NB4 (cell line): ENCODE results near the gene TMEM109.

Source experiments
- DNase-seq: peaks from one replicate; pipeline ENCODE4 v3.0.0; 2010; ENCODE audit warnings: low read depth
- H3K4me3 ChIP-seq: one replicate; pipeline ENCODE4 v1.5.1; 2011; ENCODE audit warnings: mild to moderate bottlenecking, low read depth, low read length, moderate library complexity
- MYC ChIP-seq: IDR thresholded peaks from 2 replicates; pipeline ENCODE4 v1.6.1; 2011; ENCODE audit warnings: low read depth, low read length
- POLR2A ChIP-seq: IDR thresholded peaks from 2 replicates; pipeline ENCODE4 v1.6.1; 2011; ENCODE audit warnings: mild to moderate bottlenecking; ENCODE audit not compliant: insufficient read length; ENCODE audit errors: extremely low read depth
- TF ChIP-seq, protein P1 (sequence below): IDR thresholded peaks from 2 replicates; pipeline ENCODE4 v1.6.1; 2011; ENCODE audit warnings: low read depth, low read length
- TF ChIP-seq, protein P2 (sequence below): IDR thresholded peaks from one replicate; pipeline ENCODE4 v1.5.1; 2012; ENCODE audit warnings: low read depth, low read length

TMEM109 gene

DNA sequence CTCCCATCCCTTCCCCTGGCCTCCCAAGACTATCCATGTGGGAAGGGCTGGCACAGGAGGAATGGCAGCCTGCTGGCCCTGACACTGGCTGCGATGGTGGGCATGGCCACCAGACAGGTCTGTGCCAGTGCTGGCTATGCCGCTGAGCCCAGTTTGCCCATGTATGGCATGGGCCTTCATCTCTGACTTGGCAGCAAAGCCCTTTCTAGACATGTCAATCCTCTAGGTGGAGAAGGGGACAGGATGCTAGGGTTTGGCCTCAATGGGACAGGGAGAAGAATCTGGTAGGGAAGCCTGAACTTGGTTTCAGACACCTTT is 37.8 kb upstream of the TMEM109 start:
- TF ChIP-seq MYC (no peak), POLR2A (no peak)
- TF ChIP-seq, protein P1, sequence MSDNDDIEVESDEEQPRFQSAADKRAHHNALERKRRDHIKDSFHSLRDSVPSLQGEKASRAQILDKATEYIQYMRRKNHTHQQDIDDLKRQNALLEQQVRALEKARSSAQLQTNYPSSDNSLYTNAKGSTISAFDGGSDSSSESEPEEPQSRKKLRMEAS: no peak
- TF ChIP-seq, protein P2, sequence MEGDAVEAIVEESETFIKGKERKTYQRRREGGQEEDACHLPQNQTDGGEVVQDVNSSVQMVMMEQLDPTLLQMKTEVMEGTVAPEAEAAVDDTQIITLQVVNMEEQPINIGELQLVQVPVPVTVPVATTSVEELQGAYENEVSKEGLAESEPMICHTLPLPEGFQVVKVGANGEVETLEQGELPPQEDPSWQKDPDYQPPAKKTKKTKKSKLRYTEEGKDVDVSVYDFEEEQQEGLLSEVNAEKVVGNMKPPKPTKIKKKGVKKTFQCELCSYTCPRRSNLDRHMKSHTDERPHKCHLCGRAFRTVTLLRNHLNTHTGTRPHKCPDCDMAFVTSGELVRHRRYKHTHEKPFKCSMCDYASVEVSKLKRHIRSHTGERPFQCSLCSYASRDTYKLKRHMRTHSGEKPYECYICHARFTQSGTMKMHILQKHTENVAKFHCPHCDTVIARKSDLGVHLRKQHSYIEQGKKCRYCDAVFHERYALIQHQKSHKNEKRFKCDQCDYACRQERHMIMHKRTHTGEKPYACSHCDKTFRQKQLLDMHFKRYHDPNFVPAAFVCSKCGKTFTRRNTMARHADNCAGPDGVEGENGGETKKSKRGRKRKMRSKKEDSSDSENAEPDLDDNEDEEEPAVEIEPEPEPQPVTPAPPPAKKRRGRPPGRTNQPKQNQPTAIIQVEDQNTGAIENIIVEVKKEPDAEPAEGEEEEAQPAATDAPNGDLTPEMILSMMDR: no peak
- no peak overlapping the region for H3K4me3 ChIP-seq
- DNase-seq: no peak

DNA sequence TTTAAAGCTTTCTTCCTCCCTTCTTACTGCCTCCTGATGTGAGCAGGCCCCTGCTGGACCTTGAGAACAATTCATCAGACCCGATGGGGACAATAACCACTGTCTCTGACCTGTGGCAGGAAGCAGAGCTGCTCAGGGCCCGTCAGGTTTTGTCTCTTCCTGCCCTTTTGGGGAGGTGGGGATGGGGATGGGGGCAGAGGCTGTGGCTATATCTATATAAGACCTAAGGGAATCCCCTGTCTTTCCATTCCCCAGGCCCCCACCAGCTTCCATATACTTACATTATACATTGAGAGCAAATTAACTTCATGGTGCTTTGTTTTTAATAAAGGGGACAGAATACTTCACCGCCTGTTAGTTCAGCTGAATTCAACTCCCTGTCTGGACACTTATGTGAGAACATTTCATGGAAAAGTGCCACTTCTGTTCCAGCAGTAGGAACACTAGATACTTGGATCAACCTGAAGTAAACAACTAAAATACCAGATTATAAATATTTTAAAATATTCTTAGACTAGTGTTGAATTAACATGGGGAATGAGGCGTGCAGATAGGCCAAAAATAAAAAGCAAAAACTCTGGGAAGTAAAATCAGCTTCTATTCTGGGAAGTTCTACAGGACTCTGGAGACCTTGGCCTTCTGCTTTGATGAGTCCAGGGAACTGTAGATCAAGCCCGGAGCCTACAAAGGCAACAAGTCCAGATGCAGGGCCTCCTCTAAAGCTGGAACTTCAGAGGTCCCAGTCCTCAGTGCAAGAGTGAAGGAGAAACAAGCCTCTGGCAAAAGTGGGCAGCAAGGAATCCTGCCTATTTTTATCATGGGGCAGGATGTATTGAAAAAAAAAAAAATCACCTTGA is 35.5 kb upstream of the TMEM109 start:
- no peak overlapping the region for H3K4me3 ChIP-seq
- no peak for DNase-seq
- TF ChIP-seq, protein P1: no peak
- TF ChIP-seq, protein P2: no peak
- TF ChIP-seq MYC: no peak
- no peak for TF ChIP-seq POLR2A

DNA sequence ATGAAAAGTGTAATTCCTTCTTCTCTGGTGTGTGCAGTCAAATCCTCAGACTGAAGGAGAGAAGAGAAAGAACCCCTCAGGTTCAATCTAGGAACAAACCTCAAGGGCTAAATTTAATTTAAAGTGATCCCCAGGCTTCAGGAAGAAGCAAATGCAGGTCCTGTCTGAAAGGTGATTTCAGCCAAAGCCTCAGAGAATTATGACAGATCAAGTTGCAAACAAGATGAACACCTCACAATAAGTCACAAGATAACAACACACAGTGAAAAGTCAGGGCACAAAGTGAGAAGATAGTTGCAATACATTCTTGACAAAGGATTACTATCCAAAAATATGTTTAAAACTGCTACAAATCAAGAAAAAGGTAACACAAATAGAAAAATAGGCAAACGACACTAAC is 34.9 kb upstream of the TMEM109 start:
- no peak overlapping the region for H3K4me3 ChIP-seq
- no peak for DNase-seq
- TF ChIP-seq, protein P2: no peak
- TF ChIP-seq, protein P1: no peak

DNA sequence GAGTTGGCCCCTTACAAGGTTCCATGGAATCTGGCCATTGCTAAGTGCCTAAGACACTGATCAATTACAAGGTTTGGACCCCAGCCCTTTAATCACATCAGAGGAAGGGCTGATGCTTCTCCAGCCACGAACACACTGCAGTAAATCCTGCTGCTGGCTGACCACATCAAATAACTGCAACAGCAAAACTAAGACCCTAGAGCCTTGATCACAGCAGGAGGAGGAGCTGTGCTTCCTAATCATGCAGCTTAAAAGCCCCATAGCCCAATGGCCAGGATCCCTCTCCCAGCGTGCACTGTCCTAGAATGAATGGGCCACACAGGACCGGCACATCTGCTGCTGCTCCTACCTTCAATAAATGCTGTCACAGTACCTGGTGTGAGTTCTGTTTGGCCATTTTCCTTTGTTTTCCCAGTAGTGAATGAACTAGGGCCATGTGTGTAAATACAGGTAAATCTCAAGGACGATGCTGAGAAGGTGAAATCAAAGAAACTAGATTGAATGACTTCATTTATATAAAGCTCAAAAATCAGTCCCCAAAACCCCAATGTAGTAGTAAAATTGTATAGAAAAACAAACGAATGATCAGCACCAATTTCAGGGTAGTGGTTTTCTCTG is 33.9 kb upstream of the TMEM109 start:
- TF ChIP-seq, protein P2: no peak
- TF ChIP-seq MYC (no peak), POLR2A (no peak)
- TF ChIP-seq, protein P1: no peak
- H3K4me3 ChIP-seq: no peak overlapping the region
- no peak for DNase-seq

DNA sequence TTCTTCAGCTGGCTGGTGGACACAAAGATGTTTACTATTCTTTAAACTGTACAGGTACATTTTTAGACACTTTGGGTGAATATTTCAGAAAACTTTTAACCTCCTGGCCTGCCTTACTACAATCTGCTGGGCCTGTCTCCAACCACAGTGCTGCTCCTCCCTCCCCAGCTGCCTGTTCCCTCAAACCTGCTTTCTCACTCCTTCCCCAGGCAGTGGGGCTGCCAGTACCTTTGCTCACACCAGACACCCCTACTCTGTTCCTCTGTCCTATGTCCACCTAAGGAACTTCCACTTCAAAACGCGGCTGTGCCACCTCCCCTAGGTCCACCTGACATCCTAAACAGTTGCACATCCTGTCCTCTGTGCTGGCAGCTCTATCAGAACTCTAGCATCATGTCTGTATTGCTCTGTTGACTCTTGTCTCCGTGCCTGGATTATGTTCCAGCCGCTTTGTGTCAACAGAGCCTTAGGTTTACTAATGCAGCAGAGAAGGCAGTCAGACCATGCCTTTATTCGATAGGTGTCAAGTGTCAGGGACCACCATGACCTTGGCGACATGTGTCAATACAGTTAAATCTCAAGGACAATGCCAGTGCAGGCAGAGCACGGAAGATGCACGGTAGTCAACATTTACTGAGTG is 33.2 kb upstream of the TMEM109 start:
- DNase-seq: no peak
- TF ChIP-seq, protein P1: no peak
- H3K4me3 ChIP-seq: no peak overlapping the region

DNA sequence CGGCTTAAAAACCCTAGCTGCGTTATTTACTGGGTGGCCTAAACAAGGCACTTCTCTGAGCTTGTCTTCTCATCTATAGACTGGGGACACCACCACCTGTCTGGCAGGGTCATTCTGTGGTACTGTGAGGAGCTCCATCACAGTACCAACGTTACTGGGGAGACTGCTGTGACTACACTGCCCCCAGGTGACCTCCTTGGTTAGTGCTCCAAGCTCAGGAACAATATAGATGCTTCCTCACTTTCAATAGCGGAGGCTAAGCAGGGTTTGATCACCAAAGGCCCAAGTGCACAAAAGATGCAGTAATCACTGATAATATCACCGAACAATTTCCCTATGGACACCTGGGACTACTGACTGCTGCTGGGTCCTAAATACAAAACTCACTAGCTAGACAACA is 26.4 kb upstream of the TMEM109 start:
- peak; percentile 74 for DNase-seq
- TF ChIP-seq MYC: peak; percentile 41; the same call in 1 of the 2 replicates
- TF ChIP-seq, protein P2: peak; percentile 63
- TF ChIP-seq POLR2A: no peak
- TF ChIP-seq, protein P1: 0 out of 2 replicates have a peak, but pooled peaks have one; percentile 27
- no peak overlapping the region for H3K4me3 ChIP-seq
